HG02571 (cell line): Measurements from ENCODE around the gene WWOX.

Experiments
- ATAC-seq: cut with Tn5 transposase; IDR thresholded peaks from one replicate; pipeline ENCODE4 v1.9.1; 2021; ENCODE audit warnings: mild to moderate bottlenecking, moderate library complexity; ENCODE audit not compliant: unreplicated experiment

WWOX gene

GRCh38 chr16:78952630-78953029 is 853.2 kb downstream of the WWOX start:
- ATAC-seq: no peak

GRCh38 chr16:78953526-78953925 is 854.1 kb downstream of the WWOX start:
- ATAC-seq: no peak

GRCh38 chr16:78955206-78955605 is 855.8 kb downstream of the WWOX start:
- ATAC-seq: no peak

GRCh38 chr16:78956859-78957258 is 857.4 kb downstream of the WWOX start:
- ATAC-seq: no peak

- no peak for ATAC-seq
Measured at GRCh38 chr16:78957317-78958100, 858.1 kb downstream of the WWOX start.

- no peak for ATAC-seq
Measured at GRCh38 chr16:78961464-78961863, 862.0 kb downstream of the WWOX start.

- peak; percentile 87 for ATAC-seq
Measured at GRCh38 chr16:78962457-78962929, 863.0 kb downstream of the WWOX start.

GRCh38 chr16:78967948-78968347 is 868.5 kb downstream of the WWOX start:
- ATAC-seq: no peak

GRCh38 chr16:78969721-78970120 is 870.3 kb downstream of the WWOX start:
- ATAC-seq: no peak

- ATAC-seq: no peak
Measured at GRCh38 chr16:78970650-78971049, 871.2 kb downstream of the WWOX start.

GRCh38 chr16:78972006-78972405 is 872.6 kb downstream of the WWOX start:
- no peak for ATAC-seq

- ATAC-seq: no peak
Measured at GRCh38 chr16:78972986-78973385, 873.5 kb downstream of the WWOX start.

- ATAC-seq: no peak
Measured at GRCh38 chr16:78976212-78976611, 876.8 kb downstream of the WWOX start.

GRCh38 chr16:78980825-78981224 is 881.4 kb downstream of the WWOX start:
- no peak for ATAC-seq

GRCh38 chr16:78982096-78982744 is 882.8 kb downstream of the WWOX start:
- no peak for ATAC-seq

- ATAC-seq: no peak
Measured at GRCh38 chr16:78984324-78984723, 884.9 kb downstream of the WWOX start.

GRCh38 chr16:78984887-78985464 is 885.5 kb downstream of the WWOX start:
- ATAC-seq: no peak

- ATAC-seq: no peak
Measured at GRCh38 chr16:78985716-78986605, 886.5 kb downstream of the WWOX start.

GRCh38 chr16:78987666-78988065 is 888.2 kb downstream of the WWOX start:
- no peak for ATAC-seq

GRCh38 chr16:78988361-78988969 is 889.0 kb downstream of the WWOX start:
- no peak for ATAC-seq

GRCh38 chr16:78990309-78990701 is 890.9 kb downstream of the WWOX start:
- no peak for ATAC-seq
